Stimulated activated CD4-positive, alpha-beta T cell treated with anti-CD3 and anti-CD28 coated beads, Interleukin-4, amount 100 ng/mL, for 24 hours (primary cell): ENCODE data around the gene CLDN4.
"Not testable (repeated sequence)": the region's sequence is repeated elsewhere in the genome, so short reads cannot be mapped to it uniquely, and the experiment has no call there.

Source experiments
- DNase-seq: peaks from one replicate; pipeline ENCODE4 v3.0.0-alpha.2; 2020

Gene CLDN4, protein sequence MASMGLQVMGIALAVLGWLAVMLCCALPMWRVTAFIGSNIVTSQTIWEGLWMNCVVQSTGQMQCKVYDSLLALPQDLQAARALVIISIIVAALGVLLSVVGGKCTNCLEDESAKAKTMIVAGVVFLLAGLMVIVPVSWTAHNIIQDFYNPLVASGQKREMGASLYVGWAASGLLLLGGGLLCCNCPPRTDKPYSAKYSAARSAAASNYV

GRCh38 chr7:73830681-73831583, at the start of gene CLDN4:
Gene CLDN4, plus strand, starts transcription at chr7:73830996. Its CDS starts 206 bp downstream, at chr7:73831202.
- DNase-seq: no peak

GRCh38 chr7:73786588-73786987, 44.2 kb upstream of the CLDN4 start:
- no peak for DNase-seq

GRCh38 chr7:73787786-73788048, 43.1 kb upstream of the CLDN4 start:
- not testable (repeated sequence) for DNase-seq

GRCh38 chr7:73789051-73789450, 41.7 kb upstream of the CLDN4 start:
- no peak for DNase-seq

- DNase-seq: not testable (repeated sequence)
Observed at GRCh38 chr7:73791170-73791690, 39.6 kb upstream of the CLDN4 start.

DNA sequence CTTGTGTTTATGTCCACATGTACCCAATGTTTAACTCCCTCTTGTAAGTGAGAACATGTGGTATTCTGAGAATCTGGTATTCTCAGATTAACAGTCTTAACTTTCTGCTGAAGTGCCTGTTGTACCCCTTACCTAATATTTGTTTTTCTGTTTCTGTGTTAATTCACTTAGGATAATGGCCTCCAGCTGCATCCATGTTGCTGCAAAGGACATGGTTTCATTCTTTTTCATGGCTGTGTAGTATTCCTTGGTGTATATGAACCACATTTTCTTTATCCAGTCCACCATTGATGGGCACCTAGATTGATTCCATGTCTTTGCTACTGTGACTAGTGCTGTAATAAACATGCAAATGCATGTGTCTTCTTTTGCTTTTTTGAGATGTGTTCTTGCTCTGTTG, 35.6 kb upstream of the CLDN4 start:
- DNase-seq: not testable (repeated sequence)

- not testable (repeated sequence) for DNase-seq
Observed at GRCh38 chr7:73796656-73797055, 34.1 kb upstream of the CLDN4 start.

DNA sequence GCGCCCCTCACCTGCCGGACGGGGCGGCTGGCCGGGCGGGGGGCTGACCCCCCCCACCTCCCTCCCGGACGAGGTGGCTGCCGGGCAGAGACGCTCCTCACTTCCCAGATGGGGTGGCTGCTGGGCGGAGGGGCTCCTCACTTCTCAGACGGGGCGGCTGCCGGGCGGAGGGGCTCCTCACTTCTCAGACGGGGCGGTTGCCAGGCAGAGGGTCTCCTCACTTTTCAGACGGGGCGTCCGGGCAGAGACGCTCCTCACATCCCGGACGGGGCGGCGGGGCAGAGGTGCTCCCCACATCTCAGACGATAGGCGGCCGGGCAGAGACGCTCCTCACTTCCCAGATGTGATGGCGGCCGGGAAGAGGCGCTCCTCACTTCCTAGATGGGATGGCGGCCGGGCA, 33.6 kb upstream of the CLDN4 start:
- not testable (repeated sequence) for DNase-seq

DNA sequence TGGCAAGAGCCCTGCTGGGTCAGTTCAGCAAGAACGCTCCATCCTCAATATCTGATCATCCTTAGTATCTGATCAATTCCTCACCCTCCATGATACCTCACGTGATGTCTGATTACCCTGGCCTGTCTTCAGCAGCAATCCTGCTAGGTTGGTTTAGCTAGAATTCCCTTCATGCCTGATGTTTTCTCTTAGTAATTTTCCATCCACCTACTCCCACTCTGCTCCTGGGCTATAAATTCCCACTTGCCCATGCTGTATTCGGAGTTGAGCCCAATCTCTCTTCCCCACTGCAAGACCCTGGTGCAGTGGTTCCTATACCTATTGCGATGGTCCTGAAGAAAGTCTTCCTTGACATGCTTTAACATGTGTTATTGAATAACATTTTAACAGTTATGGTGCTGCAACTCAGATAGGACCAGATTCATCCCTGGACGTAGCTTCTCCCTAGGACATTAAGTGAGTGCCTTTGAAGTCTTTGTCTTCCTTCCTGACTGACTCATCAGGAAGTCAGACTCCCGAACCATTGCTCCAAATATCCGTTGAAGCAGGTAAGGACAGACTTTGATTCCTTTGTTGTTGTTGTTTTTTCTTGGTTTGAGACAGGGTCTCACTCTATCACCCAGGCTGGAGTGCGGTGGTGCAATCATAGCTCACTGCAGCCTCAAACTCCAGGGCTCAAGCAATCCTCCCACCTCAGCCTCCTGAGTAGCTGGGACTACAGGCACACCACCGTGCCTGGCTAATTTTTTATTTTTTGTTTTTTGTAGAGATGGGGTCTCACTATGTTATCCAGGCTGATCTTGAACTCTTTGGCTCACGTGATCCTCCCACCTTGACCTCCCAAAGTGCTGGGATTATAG, 31.3 kb upstream of the CLDN4 start:
- no peak for DNase-seq

- no peak for DNase-seq
Observed at GRCh38 chr7:73801577-73801976, 29.2 kb upstream of the CLDN4 start.

DNA sequence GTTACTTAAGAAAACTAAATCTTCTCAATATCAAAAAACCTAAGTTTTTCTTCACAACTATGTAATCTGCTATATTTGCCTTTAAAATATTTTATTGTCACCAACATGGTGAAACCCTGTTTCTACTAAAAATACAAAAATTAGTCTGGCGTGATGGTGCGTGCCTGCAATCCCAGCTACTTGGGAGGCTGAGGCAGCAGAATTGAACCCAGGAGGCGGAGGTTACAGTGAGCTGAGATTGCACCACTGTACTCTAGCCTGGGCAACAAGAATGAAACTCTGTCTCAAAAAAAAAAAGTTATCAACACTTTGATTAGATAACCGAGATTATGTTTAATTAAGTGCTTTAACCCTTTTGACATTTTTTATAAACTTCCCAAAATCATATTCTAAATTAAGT, 28.3 kb upstream of the CLDN4 start:
- no peak for DNase-seq

DNA sequence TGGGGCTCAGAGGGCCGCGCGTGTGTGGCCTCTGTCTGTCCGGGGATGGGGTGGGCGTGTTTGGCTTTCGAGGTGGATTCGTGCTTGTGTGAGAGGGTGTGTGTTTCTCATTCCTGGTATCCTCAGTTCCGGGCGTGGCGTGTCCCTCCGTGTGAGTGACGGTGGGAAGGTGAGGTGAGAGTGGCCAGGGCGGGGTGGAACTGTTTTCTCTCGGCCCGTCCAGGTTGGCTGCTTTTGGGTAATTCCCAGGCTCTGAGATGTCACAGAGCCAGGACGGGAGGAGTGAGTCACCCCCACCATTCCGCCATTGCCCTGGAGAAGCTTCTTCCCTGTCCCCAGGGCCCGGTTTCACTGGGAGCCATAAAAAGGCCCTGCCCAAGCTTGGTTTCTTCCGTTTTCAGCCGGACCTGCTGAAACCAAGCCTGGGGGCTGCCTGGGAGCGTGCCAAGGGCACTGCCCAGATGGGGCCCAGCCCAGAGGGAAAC, 21.3 kb upstream of the CLDN4 start:
- DNase-seq: no peak

DNA sequence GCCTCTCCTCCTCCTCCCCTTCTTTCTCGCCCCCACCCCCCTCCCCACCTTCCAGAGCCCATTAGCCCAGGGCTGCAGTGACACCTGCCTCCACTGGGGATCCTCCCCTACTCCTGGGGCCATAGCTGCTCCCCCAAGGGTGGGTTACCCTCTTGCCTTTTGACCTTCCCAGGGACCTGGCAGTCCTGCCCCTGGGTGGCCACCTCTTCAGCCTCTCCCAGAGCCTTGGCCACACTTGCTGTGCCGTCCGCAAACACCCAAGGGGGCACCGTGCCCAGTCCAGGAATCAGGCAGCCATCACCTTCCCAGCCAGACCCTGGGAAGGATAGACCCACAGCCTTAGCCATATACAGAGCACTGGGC, 19.8 kb upstream of the CLDN4 start:
- no peak for DNase-seq

DNA sequence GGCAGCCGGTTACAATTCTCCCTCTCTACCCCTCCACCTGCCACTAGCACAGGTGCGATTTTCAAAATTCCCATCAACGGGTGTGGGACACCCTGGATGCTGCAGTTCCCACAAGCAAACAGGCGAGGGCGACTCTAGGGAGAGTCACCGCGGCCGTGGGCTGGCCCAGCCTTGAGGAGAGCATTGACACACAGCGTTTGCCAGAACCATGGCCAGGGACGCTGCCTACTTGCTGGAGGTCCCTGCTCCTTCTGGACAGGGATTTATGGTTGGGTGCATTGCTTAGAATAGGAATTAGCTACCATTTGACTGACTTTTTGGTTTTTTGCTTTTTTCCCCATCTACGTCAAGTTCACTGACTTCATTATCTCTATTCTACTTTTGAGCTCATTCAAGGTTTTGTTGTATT, 19.0 kb upstream of the CLDN4 start:
- peak; percentile 63 for DNase-seq

DNA sequence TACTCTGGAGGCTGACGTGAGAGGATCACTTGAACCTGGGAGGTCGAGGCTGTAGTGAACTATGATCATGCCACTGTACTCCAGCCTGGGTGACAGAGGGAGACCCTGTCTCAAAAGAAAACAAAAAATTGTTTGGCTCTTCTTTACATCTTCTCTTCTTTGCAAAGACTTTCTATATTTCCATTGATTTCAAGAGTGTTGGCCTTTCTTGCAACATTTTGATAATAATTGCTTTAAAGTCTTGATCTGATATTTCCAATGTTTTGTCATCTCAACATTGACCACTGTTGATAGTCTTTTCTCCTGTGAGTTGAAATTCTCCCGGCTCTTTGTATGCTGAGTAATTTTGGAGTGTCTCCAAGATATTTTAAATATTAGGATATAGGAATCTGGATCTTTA, 17.8 kb upstream of the CLDN4 start:
- DNase-seq: no peak

- no peak for DNase-seq
Observed at GRCh38 chr7:73815436-73815835, 15.4 kb upstream of the CLDN4 start.

DNA sequence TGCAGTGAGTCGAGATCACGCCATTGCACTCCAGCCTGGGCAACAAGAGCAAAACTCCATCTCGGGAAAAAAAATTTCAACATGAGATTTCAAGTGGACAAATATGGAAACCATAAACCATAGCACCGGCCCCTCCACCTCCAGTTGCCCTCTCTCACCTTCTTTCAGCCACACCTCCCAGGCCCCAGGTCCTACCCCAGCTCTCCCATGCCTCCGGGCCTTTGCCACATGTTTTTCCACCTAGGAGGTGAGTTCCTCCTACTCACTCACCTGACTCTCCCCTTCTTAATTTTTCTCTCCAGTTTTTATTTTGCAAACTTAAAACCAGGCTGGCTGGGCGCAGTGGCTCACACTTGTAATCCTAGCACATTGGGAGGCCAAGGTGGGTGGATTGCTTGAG, 13.7 kb upstream of the CLDN4 start:
- no peak for DNase-seq

- DNase-seq: no peak
Observed at GRCh38 chr7:73820013-73820412, 10.8 kb upstream of the CLDN4 start.

DNA sequence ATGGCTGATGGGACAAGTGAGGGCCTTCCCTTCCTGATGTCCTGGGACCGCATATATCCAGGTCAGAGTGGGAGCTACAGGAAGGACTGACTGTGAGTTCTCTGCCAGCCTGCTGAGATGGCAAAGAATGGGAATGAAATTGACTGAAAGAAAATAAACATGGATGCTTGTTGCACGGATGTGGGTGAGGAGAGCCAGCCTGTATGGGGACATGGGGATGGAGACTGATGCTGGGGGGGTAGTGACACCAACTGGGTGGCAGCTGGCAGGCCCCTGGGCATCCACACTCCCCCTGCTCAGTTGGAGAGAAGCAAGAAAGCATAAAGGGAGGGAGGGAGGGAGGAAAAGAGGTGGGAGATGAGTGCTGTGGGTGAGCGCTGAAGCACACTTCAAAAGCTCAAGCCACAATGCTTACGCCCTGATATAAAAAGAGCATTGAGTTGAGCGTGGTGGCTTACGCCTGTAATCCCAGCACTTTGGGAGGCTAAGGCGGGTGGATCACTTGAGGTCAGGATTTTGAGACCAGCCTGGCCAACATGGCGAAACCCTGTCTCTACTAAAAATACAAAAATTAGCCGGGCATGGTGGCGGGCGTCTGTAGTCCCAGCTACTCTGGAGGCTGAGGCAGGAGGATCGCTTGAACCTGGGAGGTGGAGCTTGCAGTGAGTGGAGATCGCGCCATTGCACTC, 9.1 kb upstream of the CLDN4 start:
- DNase-seq: not testable (repeated sequence)

- no peak for DNase-seq
Observed at GRCh38 chr7:73822319-73823173, 8.2 kb upstream of the CLDN4 start.

GRCh38 chr7:73823257-73823656, 7.5 kb upstream of the CLDN4 start:
- no peak for DNase-seq
